HG03135 (cell line): Measurements from ENCODE around the gene HHIPL1.

ENCODE experiments used
- ATAC-seq: cut with Tn5 transposase; IDR thresholded peaks from one replicate; pipeline ENCODE4 v1.9.1; 2021; ENCODE audit warnings: mild to moderate bottlenecking, moderate library complexity; ENCODE audit not compliant: unreplicated experiment

Gene HHIPL1

DNA sequence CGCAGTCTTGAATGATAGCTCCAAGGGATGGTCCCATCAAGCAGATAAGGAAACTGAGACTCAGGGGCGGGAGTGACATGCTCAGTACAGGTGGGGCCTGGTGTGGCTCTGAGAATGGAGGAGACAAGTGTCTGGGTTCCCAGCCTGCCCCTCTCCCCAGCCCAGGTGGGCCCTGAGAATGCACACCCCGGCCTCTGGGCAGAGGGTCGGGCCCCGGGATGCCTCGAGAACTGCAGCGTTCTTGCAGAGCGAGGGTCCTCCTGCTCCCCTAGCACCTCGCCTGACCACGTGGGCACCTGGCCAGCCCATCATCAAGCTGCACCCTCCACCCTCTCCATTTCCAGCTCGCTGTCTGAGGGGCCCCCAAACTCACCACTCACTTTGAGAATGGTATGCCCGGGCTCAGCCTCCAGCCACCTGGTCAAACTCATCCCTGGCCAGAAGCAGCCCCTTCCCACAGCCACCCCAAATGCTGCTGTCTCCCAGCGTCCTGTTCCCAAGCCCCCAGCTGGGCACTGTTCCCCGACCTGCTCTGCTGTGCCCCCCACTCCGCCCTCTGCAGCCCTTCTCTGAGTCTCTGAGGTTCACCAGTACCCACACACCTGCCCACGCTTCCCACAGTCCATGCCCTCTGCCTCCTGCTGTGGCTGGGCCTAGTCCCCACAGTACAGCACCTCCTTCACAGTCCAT, 83.4 kb downstream of the HHIPL1 start:
- ATAC-seq, result no peak

DNA sequence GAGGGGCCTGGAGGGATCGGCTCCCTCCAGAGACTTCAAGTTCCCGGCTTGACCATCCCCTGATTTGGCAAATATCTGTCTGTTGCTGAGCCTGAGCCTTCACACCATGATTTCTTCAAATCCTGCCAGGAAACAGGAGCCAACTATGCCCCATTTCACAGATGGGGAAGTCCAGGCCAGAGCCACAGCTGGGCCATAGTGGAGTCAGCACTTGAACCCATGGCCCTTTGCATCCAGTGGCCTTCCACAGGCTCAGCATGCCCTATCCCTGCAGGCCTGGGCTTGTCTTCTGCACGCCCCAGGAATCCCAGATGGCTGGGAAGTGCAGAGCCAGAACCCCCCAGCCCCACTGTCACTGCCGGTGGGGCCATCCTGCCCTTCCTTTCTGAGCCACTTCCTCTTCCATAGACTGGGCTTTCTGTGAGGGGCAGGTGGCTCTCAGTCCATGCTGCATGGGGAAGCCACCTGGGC, 84.1 kb downstream of the HHIPL1 start:
- no peak for ATAC-seq
